ENCODE results near the gene GAK.

The GAK gene

DNA sequence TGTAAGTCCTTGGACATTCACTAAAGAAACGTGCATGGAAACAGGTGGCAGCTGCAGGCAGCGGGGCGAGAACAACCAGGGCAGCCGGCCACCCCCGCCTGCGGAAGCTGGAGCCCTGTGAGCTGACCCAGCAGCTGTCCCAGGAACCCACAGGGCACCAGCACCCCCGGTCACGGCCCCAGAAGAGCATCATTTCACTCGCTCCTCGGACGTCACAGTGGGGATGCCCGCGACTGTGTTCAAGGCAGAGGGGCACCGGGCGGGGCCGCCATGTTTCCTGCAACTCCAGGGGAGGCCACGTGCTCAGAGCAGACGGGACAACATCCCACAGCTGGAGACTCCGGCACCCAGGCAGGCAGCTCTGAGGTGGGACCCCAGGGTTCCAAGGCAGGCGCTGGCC is 61.2 kb downstream of the GAK start:
- DNase-seq (ENCODE audit: low spot score) = no peak

DNA sequence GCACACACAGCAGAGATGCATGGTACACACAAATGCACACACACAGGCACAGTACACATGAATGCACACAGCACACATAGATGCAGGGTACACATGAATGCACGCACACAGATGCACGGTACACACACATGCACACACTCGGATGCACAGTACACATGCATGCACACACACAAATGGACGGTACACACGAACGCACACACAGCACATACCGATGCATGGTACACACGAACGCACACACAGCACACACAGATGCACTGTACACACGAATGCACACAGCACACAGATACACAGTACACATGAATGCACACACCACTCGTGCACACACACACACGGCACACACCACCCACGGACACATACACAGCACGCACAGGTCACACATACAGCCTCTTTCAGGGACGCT is 62.3 kb downstream of the GAK start:
- no peak for DNase-seq (ENCODE audit: low spot score)

- no peak for DNase-seq (ENCODE audit: low spot score)
These were observed 63.7 kb downstream of the GAK start for GRCh38 chr4:868421-868820.

- no peak for DNase-seq (ENCODE audit: low spot score)
These were observed 64.4 kb downstream of the GAK start for GRCh38 chr4:867526-868250.

DNA sequence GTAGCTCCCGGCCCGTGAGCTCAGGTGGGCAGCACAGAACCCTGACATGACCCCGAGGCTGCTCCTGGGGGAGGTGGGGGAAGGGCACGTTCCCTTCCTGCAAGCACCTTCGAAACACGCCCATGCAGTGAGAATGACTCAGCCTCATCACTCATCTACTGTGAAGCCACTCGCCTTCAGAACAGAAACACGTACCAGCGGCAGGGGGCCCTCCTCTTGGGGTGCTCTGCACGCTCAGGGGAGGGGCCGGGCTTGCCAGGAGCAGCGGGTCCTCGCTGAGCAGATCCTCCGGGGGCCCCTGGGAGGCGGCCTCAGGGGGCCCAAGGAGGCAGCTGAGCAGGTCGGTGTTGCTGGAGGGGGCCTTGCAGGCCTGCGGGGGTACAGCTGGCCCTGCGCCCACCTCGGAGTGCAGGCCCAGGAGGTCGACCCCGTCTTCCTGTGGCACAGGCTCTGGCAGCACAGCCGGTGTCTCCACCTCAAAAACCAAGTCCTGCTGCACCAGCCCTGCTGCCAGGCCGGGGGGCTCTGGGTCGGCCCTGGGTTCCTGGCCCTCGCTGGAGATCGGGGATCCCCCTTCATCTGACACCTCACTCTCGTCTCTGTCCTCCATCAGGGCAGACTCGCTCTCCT is 65.2 kb downstream of the GAK start:
- peak; percentile 25 for DNase-seq (ENCODE audit: low spot score)

DNA sequence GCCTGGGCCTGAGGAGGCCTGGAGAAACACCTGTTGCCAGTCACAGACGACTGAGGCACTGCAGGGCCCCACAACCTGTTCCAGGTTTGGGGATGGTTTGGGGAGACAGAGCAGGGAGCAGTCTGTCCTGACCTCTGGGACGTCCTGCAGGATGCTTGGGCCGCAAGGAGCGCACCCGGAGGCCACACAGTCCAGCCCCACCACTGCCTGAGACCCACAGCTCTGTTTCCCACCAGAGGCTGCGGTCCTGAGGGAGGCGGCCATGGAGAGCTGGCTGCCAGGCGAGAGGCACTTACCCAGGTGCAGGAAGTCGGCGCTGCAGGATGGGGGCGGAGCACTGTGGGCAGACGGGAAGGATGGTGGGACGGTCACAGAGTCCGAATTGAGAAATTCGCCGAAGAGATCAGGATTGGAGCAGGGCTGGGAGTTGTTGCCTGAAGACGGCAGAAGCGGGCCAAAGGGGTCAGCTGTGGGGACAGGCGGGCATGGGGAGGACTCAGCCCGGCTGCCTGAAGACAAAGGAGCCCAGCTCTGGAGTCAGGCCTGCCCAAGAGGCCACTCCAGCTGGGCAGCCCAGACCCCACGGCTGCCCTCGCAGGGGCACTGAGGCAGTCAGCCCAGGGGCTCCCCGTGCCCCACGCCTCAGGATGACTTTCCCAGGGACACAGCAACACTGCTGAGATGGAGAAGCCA is 65.9 kb downstream of the GAK start:
- DNase-seq (ENCODE audit: low spot score) = no peak

- DNase-seq (ENCODE audit: low spot score) = no peak
These were observed 66.5 kb downstream of the GAK start for GRCh38 chr4:865572-865971.

GRCh38 chr4:865121-865465 is 67.0 kb downstream of the GAK start:
- DNase-seq (ENCODE audit: low spot score) = no peak

DNA sequence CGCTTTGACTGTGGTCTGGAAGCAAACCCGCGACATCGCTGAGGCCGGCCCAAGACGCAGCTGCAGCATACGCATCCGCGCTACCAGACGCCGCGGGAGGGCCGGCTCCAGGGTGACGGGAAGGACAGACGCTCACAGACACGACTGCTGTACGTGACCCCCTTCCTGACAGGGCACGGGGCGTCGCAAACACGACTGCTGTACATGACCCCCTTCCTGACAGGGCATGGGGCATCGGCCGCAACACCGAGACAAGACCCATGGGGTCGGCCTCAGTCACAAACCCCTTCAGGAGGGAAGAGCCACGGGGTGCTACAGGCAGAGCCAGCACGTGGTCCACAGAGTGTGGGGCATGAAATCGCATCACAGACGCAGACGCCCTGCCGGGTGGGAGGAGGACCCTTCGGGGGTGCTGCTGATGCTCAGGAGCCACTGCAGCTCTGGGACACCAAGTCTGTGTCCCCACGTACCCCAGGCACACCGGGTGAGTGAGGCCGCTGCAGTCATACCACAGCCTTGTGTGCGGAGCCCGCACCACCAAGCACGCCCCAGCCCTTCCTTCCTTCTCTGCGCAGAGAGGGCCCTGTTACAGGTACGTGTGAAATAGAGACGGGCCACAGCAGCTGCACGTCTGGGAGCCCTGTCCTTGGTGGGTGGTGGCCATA is 67.5 kb downstream of the GAK start:
- DNase-seq (ENCODE audit: low spot score) = no peak

DNA sequence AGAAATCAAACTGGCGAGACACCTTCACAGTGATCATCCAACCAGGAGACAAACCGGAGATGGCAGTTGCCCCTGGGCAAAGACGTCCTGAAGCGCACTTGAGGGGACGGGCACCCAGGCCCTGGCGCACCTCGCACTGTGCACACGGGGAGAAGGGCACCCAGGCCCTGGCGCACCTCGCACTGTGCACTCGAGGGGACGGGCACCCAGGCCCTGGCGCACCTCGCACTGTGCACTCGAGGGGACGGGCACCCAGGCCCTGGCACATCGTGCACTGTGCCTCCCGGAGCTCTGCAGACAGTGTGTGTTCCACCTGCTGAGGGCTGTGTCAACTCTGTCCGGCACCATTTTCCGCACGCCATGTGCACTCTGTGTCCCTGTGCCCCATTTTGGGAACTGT is 71.6 kb downstream of the GAK start:
- no peak for DNase-seq (ENCODE audit: low spot score)

DNA sequence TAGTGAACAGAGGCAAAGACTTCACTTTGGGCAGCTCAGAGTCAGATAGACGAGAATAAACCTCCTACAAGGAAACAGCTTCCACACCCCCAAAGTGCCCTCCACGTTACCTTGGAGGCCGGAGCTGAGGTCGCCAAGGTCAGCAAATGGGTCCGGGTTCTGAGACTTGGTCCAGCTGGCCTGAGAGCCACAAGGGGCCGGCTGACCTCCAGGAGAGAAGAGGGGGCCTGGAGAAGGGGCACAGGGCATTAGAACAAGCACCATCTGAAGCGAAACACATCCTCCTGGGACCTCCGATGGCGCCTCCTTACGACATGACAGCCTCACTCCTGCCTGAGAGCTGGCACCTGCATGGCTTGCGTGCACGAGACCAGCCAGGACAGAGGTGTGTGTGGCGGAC is 72.6 kb downstream of the GAK start:
- no peak for DNase-seq (ENCODE audit: low spot score)

DNA sequence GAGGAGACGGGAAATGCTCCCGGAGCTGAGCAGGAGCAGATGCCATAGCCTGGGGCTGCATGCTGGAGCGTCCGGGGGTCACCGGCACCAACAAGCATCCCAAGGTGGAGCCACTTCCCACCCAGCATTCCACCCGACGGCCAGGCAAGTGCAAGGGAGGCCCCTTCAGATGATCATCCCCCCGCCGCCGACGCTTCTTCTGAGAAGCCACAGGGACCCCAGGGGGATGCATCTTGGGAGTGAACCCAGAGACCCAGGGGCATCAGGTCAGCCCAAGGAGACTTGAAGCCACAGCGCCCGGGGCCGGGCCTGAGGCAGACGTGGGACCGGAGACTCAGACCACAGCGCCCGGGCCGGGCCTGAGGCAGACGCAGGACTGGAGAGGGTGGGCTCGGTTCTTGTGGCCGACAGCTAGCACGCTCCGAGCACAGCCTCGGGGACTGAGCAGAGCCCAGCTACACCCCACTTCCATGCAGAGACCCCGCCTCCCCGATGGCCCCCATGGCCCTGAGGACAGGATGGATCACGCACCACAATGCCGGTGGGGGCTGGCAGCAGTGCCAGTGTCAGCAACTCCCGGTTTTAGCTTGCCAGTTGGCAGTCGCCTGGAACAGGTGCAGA is 73.2 kb downstream of the GAK start:
- no peak for DNase-seq (ENCODE audit: low spot score)

- DNase-seq (ENCODE audit: low spot score) = no peak
These were observed 74.1 kb downstream of the GAK start for GRCh38 chr4:858041-858481.

- DNase-seq (ENCODE audit: low spot score) = no peak
These were observed 74.7 kb downstream of the GAK start for GRCh38 chr4:857461-857860.

DNA sequence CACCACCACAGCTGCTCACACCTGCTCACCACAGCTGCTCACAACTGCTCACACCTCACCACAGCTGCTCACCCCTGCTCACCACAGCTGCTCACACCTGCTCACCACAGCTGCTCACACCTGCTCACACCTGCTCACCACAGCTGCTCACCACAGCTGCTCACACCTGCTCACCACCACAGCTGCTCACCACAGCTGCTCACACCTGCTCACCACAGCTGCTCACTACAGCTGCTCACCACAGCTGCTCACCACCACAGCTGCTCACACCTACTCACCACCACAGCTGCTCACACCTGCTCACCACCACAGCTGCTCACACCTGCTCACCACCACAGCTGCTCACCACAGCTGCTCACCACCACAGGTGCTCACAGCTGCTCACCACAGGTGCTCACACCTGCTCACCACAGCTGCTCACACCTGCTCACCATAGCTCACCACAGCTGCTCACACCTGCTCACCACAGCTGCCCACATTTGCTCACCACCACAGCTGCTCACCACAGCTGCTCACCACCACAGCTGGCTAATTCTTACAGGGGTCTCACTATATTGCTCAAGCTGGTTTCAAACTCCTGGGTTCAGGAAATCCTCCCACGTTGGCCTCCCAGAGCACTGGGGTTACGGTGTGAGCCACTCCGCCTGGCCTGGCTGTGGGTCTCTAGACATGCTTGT is 75.8 kb downstream of the GAK start:
- DNase-seq (ENCODE audit: low spot score) = no peak

DNA sequence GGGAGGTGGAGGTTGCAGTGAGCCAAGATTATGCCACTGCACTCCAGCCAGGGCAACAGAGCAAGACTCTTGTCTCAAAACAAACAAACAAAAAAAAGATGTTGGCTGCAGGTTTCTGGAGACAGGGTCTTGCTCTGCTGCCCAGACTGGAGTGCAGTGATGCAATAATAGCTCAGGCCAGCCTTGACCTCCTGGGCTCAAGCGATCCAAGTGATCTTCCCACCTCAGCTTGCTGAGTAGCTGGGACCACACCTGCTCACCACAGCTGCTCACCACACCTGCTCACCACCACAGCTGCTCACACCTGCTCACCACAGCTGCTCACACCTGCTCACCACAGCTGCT is 76.3 kb downstream of the GAK start:
- no peak for DNase-seq (ENCODE audit: low spot score)

- DNase-seq (ENCODE audit: low spot score) = no peak
These were observed 77.8 kb downstream of the GAK start for GRCh38 chr4:854356-854755.

- DNase-seq (ENCODE audit: low spot score) = no peak
These were observed 78.7 kb downstream of the GAK start for GRCh38 chr4:853416-853781.

GRCh38 chr4:851701-852430 is 80.2 kb downstream of the GAK start:
- DNase-seq (ENCODE audit: low spot score) = no peak

- no peak for DNase-seq (ENCODE audit: low spot score)
These were observed 81.7 kb downstream of the GAK start for GRCh38 chr4:850323-850945.
